A673 (cell line): ENCODE data around the gene CRYBG3.

Source experiments
- EZH2 ChIP-seq: fragments of 200-600 bp; sonication (generic); IDR thresholded peaks from 2 replicates; pipeline ENCODE4 v1.6.1; 2017; ENCODE audit warnings: borderline replicate concordance, low read depth, mild to moderate bottlenecking, mixed read lengths, antibody characterized with exemption, low read length; ENCODE audit not compliant: poor library complexity, severe bottlenecking
- TF ChIP-seq, protein P1 (sequence below): fragments of 300-800, 200-600 bp; sonication (generic); conservative IDR thresholded peaks from 2 replicates; pipeline ENCODE4 v1.5.1; 2017; ENCODE audit warnings: low read depth, mild to moderate bottlenecking, antibody characterized with exemption, low read length, moderate library complexity, mixed read lengths

GRCh38 chr3:97932387-97932801, 110.6 kb downstream of the CRYBG3 start:
- TF ChIP-seq, protein P1, sequence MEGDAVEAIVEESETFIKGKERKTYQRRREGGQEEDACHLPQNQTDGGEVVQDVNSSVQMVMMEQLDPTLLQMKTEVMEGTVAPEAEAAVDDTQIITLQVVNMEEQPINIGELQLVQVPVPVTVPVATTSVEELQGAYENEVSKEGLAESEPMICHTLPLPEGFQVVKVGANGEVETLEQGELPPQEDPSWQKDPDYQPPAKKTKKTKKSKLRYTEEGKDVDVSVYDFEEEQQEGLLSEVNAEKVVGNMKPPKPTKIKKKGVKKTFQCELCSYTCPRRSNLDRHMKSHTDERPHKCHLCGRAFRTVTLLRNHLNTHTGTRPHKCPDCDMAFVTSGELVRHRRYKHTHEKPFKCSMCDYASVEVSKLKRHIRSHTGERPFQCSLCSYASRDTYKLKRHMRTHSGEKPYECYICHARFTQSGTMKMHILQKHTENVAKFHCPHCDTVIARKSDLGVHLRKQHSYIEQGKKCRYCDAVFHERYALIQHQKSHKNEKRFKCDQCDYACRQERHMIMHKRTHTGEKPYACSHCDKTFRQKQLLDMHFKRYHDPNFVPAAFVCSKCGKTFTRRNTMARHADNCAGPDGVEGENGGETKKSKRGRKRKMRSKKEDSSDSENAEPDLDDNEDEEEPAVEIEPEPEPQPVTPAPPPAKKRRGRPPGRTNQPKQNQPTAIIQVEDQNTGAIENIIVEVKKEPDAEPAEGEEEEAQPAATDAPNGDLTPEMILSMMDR = no peak
- no peak for TF ChIP-seq EZH2
